Mesendoderm (in vitro differentiated cells): ENCODE data around the gene PPP1R7.

ENCODE experiments used
- DNase-seq: peaks from one replicate; pipeline ENCODE4 v3.0.0; 2013
- H2AK5ac ChIP-seq: 2 replicates; pipeline ENCODE4 v1.6.1; 2013; ENCODE audit warnings: low read length, inconsistent platforms
- H2BK120ac ChIP-seq: 2 replicates; pipeline ENCODE4 v1.6.1; 2013; ENCODE audit warnings: low read depth, mild to moderate bottlenecking, low read length, moderate library complexity, mixed read lengths
- H2BK15ac ChIP-seq: replicated peaks from 2 replicates; pipeline ENCODE4 v1.6.1; 2013; ENCODE audit warnings: low read depth, mild to moderate bottlenecking, moderate library complexity
- H2BK5ac ChIP-seq: 2 replicates; pipeline ENCODE4 v1.6.1; 2013; ENCODE audit warnings: low read length, inconsistent platforms
- H3K18ac ChIP-seq: 2 replicates; pipeline ENCODE4 v1.6.1; 2013; ENCODE audit warnings: mild to moderate bottlenecking, low read length, mixed read lengths
- H3K23ac ChIP-seq: one replicate; pipeline ENCODE4 v1.6.1; 2013; ENCODE audit warnings: low read length
- H3K27ac ChIP-seq: 2 replicates; pipeline ENCODE4 v1.5.1; 2013; ENCODE audit warnings: low read depth, mild to moderate bottlenecking, inconsistent platforms, low read length, moderate library complexity
- H3K27me3 ChIP-seq: 2 replicates; pipeline ENCODE4 v1.6.1; 2013; ENCODE audit warnings: low read length, control low read depth, mild to moderate bottlenecking, inconsistent platforms; ENCODE audit not compliant: insufficient read depth, poor library complexity
- H3K36me3 ChIP-seq: 2 replicates; pipeline ENCODE4 v1.6.1; 2013; ENCODE audit warnings: low read length, inconsistent platforms; ENCODE audit not compliant: control insufficient read depth, insufficient read depth
- H3K4ac ChIP-seq: one replicate; pipeline ENCODE4 v1.6.1; 2013; ENCODE audit warnings: low read depth, mild to moderate bottlenecking, low read length, moderate library complexity
- H3K4me1 ChIP-seq: 2 replicates; pipeline ENCODE4 v1.6.1; 2013; ENCODE audit warnings: low read depth, low read length, inconsistent platforms; ENCODE audit not compliant: control insufficient read depth
- H3K4me2 ChIP-seq: 2 replicates; pipeline ENCODE4 v1.6.1; 2013; ENCODE audit warnings: low read length
- H3K4me3 ChIP-seq: 2 replicates; pipeline ENCODE4 v1.5.1; 2013; ENCODE audit warnings: mild to moderate bottlenecking, low read length
- H3K56ac ChIP-seq: one replicate; pipeline ENCODE4 v1.6.1; 2013; ENCODE audit warnings: low read length
- H3K79me1 ChIP-seq: 2 replicates; pipeline ENCODE4 v1.6.1; 2013; ENCODE audit warnings: low read length, inconsistent platforms
- H3K79me2 ChIP-seq: 2 replicates; pipeline ENCODE4 v1.6.1; 2013; ENCODE audit warnings: mild to moderate bottlenecking, low read length; ENCODE audit not compliant: control insufficient read depth, insufficient read depth
- H3K9ac ChIP-seq: 2 replicates; pipeline ENCODE4 v1.6.1; 2013; ENCODE audit warnings: low read length, inconsistent platforms
- H4K5ac ChIP-seq: one replicate; pipeline ENCODE4 v1.6.1; 2013; ENCODE audit warnings: low read length
- H4K8ac ChIP-seq: one replicate; pipeline ENCODE4 v1.6.1; 2013; ENCODE audit warnings: low read depth, mild to moderate bottlenecking, control low read depth, low read length, moderate library complexity
- WGBS: extraction: QIAGEN DNeasy Blood & Tissue Kit; methylation state at CpG from one replicate; pipeline ENCODE4 v1.1.7; 2013; ENCODE audit warnings: low lambda C conversion rate, missing lambda C conversion rate; ENCODE audit not compliant: insufficient coverage; ENCODE audit errors: extremely low coverage; 5-methylcytosine and 5-hydroxymethylcytosine counted together

The PPP1R7 gene

GRCh38 chr2:241224851-241225438 lies 74.7 kb downstream of the PPP1R7 start:
- no peak for DNase-seq
- Histone ChIP-seq H3K27ac (no peak overlapping the region), H3K23ac (no peak overlapping the region)

GRCh38 chr2:241225545-241225944 lies 75.3 kb downstream of the PPP1R7 start:
- no peak overlapping the region for H3K4me3 ChIP-seq
- no peak overlapping the region for H2AK5ac ChIP-seq
- no peak overlapping the region for H4K5ac ChIP-seq
- no peak for DNase-seq
- H2BK15ac ChIP-seq = no peak overlapping the region
- no peaks in the 10 kb centered on the region for H3K79me2 ChIP-seq
- no peaks in the 10 kb centered on the region for H3K4me1 ChIP-seq
- no CpG with 5 or more reads among the region's 16 CpGs for WGBS
- no peak overlapping the region for H3K18ac ChIP-seq
- H3K56ac ChIP-seq = no peak overlapping the region
- no peak overlapping the region for H2BK120ac ChIP-seq
- H3K4ac ChIP-seq = no peak overlapping the region
- no peak overlapping the region for H3K27ac ChIP-seq
- H3K27me3 ChIP-seq = no peaks in the 10 kb centered on the region
- no peak overlapping the region for H3K9ac ChIP-seq
- H4K8ac ChIP-seq = no peak overlapping the region
- H2BK5ac ChIP-seq = no peak overlapping the region
- H3K23ac ChIP-seq = no peak overlapping the region
- H3K4me2 ChIP-seq = no peak overlapping the region
- peaks cover 14% of the 10 kb centered on the region for H3K36me3 ChIP-seq
- no peaks in the 10 kb centered on the region for H3K79me1 ChIP-seq

More at GRCh38 chr2:241224851-241225438, 74.7 kb downstream of the PPP1R7 start:
- Histone ChIP-seq H3K4me1 (no peaks in the 10 kb centered on the region), H3K56ac (no peak overlapping the region), H2BK5ac (no peak overlapping the region), H2BK15ac (no peak overlapping the region), H3K18ac (no peak overlapping the region), H4K8ac (no peak overlapping the region), H3K27me3 (no peaks in the 10 kb centered on the region), H3K79me2 (no peaks in the 10 kb centered on the region), H4K5ac (no peak overlapping the region), H3K4me3 (no peak overlapping the region), H3K4me2 (no peak overlapping the region), H2AK5ac (no peak overlapping the region), H2BK120ac (no peak overlapping the region), H3K79me1 (no peaks in the 10 kb centered on the region), H3K4ac (no peak overlapping the region), H3K36me3 (peaks cover 9% of the 10 kb centered on the region), H3K9ac (no peak overlapping the region)
- no CpG with 5 or more reads among the region's 8 CpGs for WGBS

GRCh38 chr2:241225983-241226382 lies 75.7 kb downstream of the PPP1R7 start:
- Histone ChIP-seq H3K9ac (no peak overlapping the region), H3K27me3 (no peaks in the 10 kb centered on the region), H3K23ac (no peak overlapping the region), H3K79me1 (no peaks in the 10 kb centered on the region), H3K56ac (no peak overlapping the region), H3K79me2 (no peaks in the 10 kb centered on the region), H4K5ac (no peak overlapping the region), H2BK15ac (no peak overlapping the region), H3K4me3 (no peak overlapping the region), H2AK5ac (no peak overlapping the region), H3K4ac (no peak overlapping the region), H3K18ac (no peak overlapping the region), H3K27ac (no peak overlapping the region), H3K4me1 (no peaks in the 10 kb centered on the region), H3K36me3 (peaks cover 14% of the 10 kb centered on the region), H3K4me2 (no peak overlapping the region), H4K8ac (no peak overlapping the region), H2BK120ac (no peak overlapping the region), H2BK5ac (no peak overlapping the region)
- WGBS = no CpG with 5 or more reads among the region's 16 CpGs
- DNase-seq = no peak

GRCh38 chr2:241226723-241227572 lies 76.7 kb downstream of the PPP1R7 start:
- H3K56ac ChIP-seq = no peak overlapping the region
- H3K4me1 ChIP-seq = no peaks in the 10 kb centered on the region
- no peak overlapping the region for H4K5ac ChIP-seq
- H3K23ac ChIP-seq = no peak overlapping the region
- H4K8ac ChIP-seq = no peak overlapping the region
- H3K36me3 ChIP-seq = peaks cover 14% of the 10 kb centered on the region
- no CpG with 5 or more reads among the region's 19 CpGs for WGBS
- H3K18ac ChIP-seq = no peak overlapping the region
- H3K4me2 ChIP-seq = no peak overlapping the region
- DNase-seq = no peak
- no peak overlapping the region for H2AK5ac ChIP-seq
- H2BK5ac ChIP-seq = no peak overlapping the region
- H3K4me3 ChIP-seq = no peak overlapping the region
- H2BK120ac ChIP-seq = no peak overlapping the region
- H3K4ac ChIP-seq = no peak overlapping the region
- H3K79me1 ChIP-seq = no peaks in the 10 kb centered on the region
- H2BK15ac ChIP-seq = no peak overlapping the region
- H3K27ac ChIP-seq = no peak overlapping the region
- H3K9ac ChIP-seq = no peak overlapping the region
- no peaks in the 10 kb centered on the region for H3K79me2 ChIP-seq
- no peaks in the 10 kb centered on the region for H3K27me3 ChIP-seq

GRCh38 chr2:241227594-241227993 lies 77.3 kb downstream of the PPP1R7 start:
- Histone ChIP-seq H4K5ac (no peak overlapping the region), H3K79me1 (no peaks in the 10 kb centered on the region), H3K9ac (no peak overlapping the region), H3K56ac (no peak overlapping the region), H3K27ac (no peak overlapping the region), H2AK5ac (no peak overlapping the region), H3K79me2 (no peaks in the 10 kb centered on the region), H3K4ac (no peak overlapping the region), H3K27me3 (no peaks in the 10 kb centered on the region), H3K4me2 (no peak overlapping the region), H2BK15ac (no peak overlapping the region), H2BK5ac (no peak overlapping the region), H3K4me1 (no peaks in the 10 kb centered on the region), H3K4me3 (no peak overlapping the region), H4K8ac (no peak overlapping the region), H2BK120ac (no peak overlapping the region), H3K36me3 (peaks cover 14% of the 10 kb centered on the region), H3K18ac (no peak overlapping the region), H3K23ac (no peak overlapping the region)
- DNase-seq = no peak
- WGBS = no CpG with 5 or more reads among the region's 8 CpGs
